ENCODE results near the gene IGSF3. TPM values are rescaled to one million over a fixed set of nuclear protein-coding genes. Genes with fewer than 3 reads are reported as not detected.
"Not testable (repeated sequence)": the region's sequence is repeated elsewhere in the genome, so short reads cannot be mapped to it uniquely, and the experiment has no call there.

Gene IGSF3
- total and polyA plus RNA-seq, 2 of the 8 experiments (the other 6 are each of a cell fraction or from before 2014, with no cell fraction given): 30.0 to 32.2 TPM

GRCh38 chr1:116621756-116622155 is 45.8 kb downstream of the IGSF3 start:
- H3K4me3 ChIP-seq (ENCODE audit: extremely low read depth in 1 of 4, insufficient read depth in 2 of 4, low read depth in 3 of 4, low read length in 4 of 4); H3K4ac ChIP-seq (replicated peaks; ENCODE audit: insufficient read length, low read depth, low read length); H3K4me2 ChIP-seq (ENCODE audit: insufficient read depth in 1 of 2, low read depth in 2 of 2, low read length in 2 of 2); H3K23me2 ChIP-seq (ENCODE audit: low read depth, low read length); H4K8ac ChIP-seq (ENCODE audit: extremely low read depth, insufficient read depth, low read length); H3K27me3 ChIP-seq (replicated peaks in 1 of 4; ENCODE audit: control insufficient read depth in 3 of 4, extremely low read depth in 1 of 4, insufficient read depth in 3 of 4, low read length in 3 of 4); H3K36me3 ChIP-seq (ENCODE audit: control insufficient read depth in 2 of 4, insufficient read depth in 4 of 4, low read length in 3 of 4); H3K79me1 ChIP-seq (ENCODE audit: low read depth, low read length); H2AK5ac ChIP-seq (ENCODE audit: low read depth, low read length); H2AFZ ChIP-seq (ENCODE audit: low read length); POLR2A ChIA-PET (ENCODE audit: partially characterized antibody); H3K14ac ChIP-seq (ENCODE audit: insufficient read length); CTCF ChIA-PET (ENCODE audit: partially characterized antibody); H3K23ac ChIP-seq (ENCODE audit: insufficient read length); DNase-seq (ENCODE audit: low read depth in 1 of 2, low spot score in 2 of 2); FAIRE-seq; H4K91ac ChIP-seq (replicated peaks; ENCODE audit: insufficient read length, low read length); H4K5ac ChIP-seq (ENCODE audit: insufficient read length, low read depth, low read length); H3K18ac ChIP-seq (ENCODE audit: extremely low read depth, low read length); H4K20me1 ChIP-seq (replicated peaks in 1 of 2; ENCODE audit: control insufficient read depth in 1 of 2, insufficient read depth in 2 of 2, low read length in 2 of 2); H3K27ac ChIP-seq (ENCODE audit: low read depth, low read length); H2BK20ac ChIP-seq (ENCODE audit: low read length); H3K56ac ChIP-seq (replicated peaks; ENCODE audit: insufficient read length, low read depth, low read length); H2BK120ac ChIP-seq (replicated peaks; ENCODE audit: low read depth, low read length); H3K9ac ChIP-seq (replicated peaks in 1 of 4; ENCODE audit: extremely low read depth in 1 of 4, low read depth in 3 of 4, low read length in 3 of 4); H3K9me3 ChIP-seq (ENCODE audit: insufficient read depth in 2 of 2, low read depth in 1 of 2, low read length in 1 of 2); H3K4me1 ChIP-seq (replicated peaks in 1 of 4; ENCODE audit: control insufficient read depth in 3 of 4, insufficient read depth in 4 of 4, low read length in 3 of 4); H2BK15ac ChIP-seq (ENCODE audit: low read length); H3K79me2 ChIP-seq (ENCODE audit: control insufficient read depth in 1 of 2, insufficient read depth in 2 of 2, low read length in 2 of 2); H2BK12ac ChIP-seq (ENCODE audit: low read depth, low read length); H2BK5ac ChIP-seq (ENCODE audit: low read depth, low read length): not testable (repeated sequence)
- WGBS, 2 experiments (ENCODE audit: extremely low coverage in 1 of 2, insufficient coverage in 1 of 2, insufficient read length in 1 of 2, insufficient replicate concordance in 2 of 2, low coverage in 1 of 2, low lambda C conversion rate in 2 of 2, missing lambda C conversion rate in 1 of 2): 89% methylated on average over 2 of the region's 2 CpGs; no CpG with 5 or more reads in 1 of the 2 experiments

GRCh38 chr1:116620392-116620791 is 47.1 kb downstream of the IGSF3 start:
- H3K4me3 ChIP-seq (ENCODE audit: extremely low read depth in 1 of 4, insufficient read depth in 2 of 4, low read depth in 3 of 4, low read length in 4 of 4); H2AFZ ChIP-seq (ENCODE audit: low read length); POLR2A ChIA-PET (ENCODE audit: partially characterized antibody); H3K23me2 ChIP-seq (ENCODE audit: low read depth, low read length); H3K79me2 ChIP-seq (ENCODE audit: control insufficient read depth in 1 of 2, insufficient read depth in 2 of 2, low read length in 2 of 2); H2BK120ac ChIP-seq (replicated peaks; ENCODE audit: low read depth, low read length); H3K27ac ChIP-seq (ENCODE audit: low read depth, low read length); FAIRE-seq; DNase-seq (ENCODE audit: low read depth in 1 of 2, low spot score in 2 of 2); H3K56ac ChIP-seq (replicated peaks; ENCODE audit: insufficient read length, low read depth, low read length); H3K36me3 ChIP-seq (ENCODE audit: control insufficient read depth in 2 of 4, insufficient read depth in 4 of 4, low read length in 3 of 4); H3K18ac ChIP-seq (ENCODE audit: extremely low read depth, low read length); H3K14ac ChIP-seq (ENCODE audit: insufficient read length); H3K79me1 ChIP-seq (ENCODE audit: low read depth, low read length); H4K20me1 ChIP-seq (replicated peaks in 1 of 2; ENCODE audit: control insufficient read depth in 1 of 2, insufficient read depth in 2 of 2, low read length in 2 of 2); H2BK5ac ChIP-seq (ENCODE audit: low read depth, low read length); H4K8ac ChIP-seq (ENCODE audit: extremely low read depth, insufficient read depth, low read length); H3K23ac ChIP-seq (ENCODE audit: insufficient read length); H4K91ac ChIP-seq (replicated peaks; ENCODE audit: insufficient read length, low read length); H3K9ac ChIP-seq (replicated peaks in 1 of 4; ENCODE audit: extremely low read depth in 1 of 4, low read depth in 3 of 4, low read length in 3 of 4); H4K5ac ChIP-seq (ENCODE audit: insufficient read length, low read depth, low read length); H3K4me1 ChIP-seq (replicated peaks in 1 of 4; ENCODE audit: control insufficient read depth in 3 of 4, insufficient read depth in 4 of 4, low read length in 3 of 4); CTCF ChIA-PET (ENCODE audit: partially characterized antibody); H3K4ac ChIP-seq (replicated peaks; ENCODE audit: insufficient read length, low read depth, low read length); H2AK5ac ChIP-seq (ENCODE audit: low read depth, low read length); H3K4me2 ChIP-seq (ENCODE audit: insufficient read depth in 1 of 2, low read depth in 2 of 2, low read length in 2 of 2); H3K27me3 ChIP-seq (replicated peaks in 1 of 4; ENCODE audit: control insufficient read depth in 3 of 4, extremely low read depth in 1 of 4, insufficient read depth in 3 of 4, low read length in 3 of 4); H3K9me3 ChIP-seq (ENCODE audit: insufficient read depth in 2 of 2, low read depth in 1 of 2, low read length in 1 of 2): not testable (repeated sequence)
- peak overlapping the region; percentile 34; the same call in 1 of the 2 replicates for H2BK20ac ChIP-seq (ENCODE audit: low read length)
- peak overlapping the region; percentile 17; the same call in 1 of the 2 replicates for H2BK12ac ChIP-seq (ENCODE audit: low read depth, low read length)
- H2BK15ac ChIP-seq (ENCODE audit: low read length): 0 out of 2 replicates have a peak overlapping the region, but pooled peaks have one; percentile 94
- WGBS, 2 experiments (ENCODE audit: extremely low coverage in 1 of 2, insufficient coverage in 1 of 2, insufficient read length in 1 of 2, insufficient replicate concordance in 2 of 2, low coverage in 1 of 2, low lambda C conversion rate in 2 of 2, missing lambda C conversion rate in 1 of 2): 88% methylated on average over 3 of the region's 3 CpGs; no CpG with 5 or more reads in 1 of the 2 experiments

Measured in H1 (cell line).